Neural crest cell (in vitro differentiated cells): ENCODE data around the gene APMAP. TPM values are rescaled to one million over a fixed set of nuclear protein-coding genes. Genes with fewer than 3 reads are reported as not detected.
A peak's percentile ranks its signal among the peaks of the same experiment; 100 is the strongest.

Experiments
- DNase-seq: peaks from one replicate; pipeline ENCODE4 v3.0.0; 2021; ENCODE audit warnings: low read depth, mixed read lengths, low spot score
- H3K27ac Mint-ChIP-seq: one replicate; pipeline ENCODE4 v1.8.0; 2021; ENCODE audit warnings: mild to moderate bottlenecking, mixed read lengths; ENCODE audit not compliant: unreplicated experiment
- H3K27me3 Mint-ChIP-seq: 2 replicates; pipeline ENCODE4 v1.8.0; 2021; ENCODE audit warnings: low read depth, mild to moderate bottlenecking, mixed read lengths
- H3K36me3 Mint-ChIP-seq: 2 replicates; pipeline ENCODE4 v1.8.0; 2021; ENCODE audit warnings: low read depth, mild to moderate bottlenecking, mixed read lengths
- H3K4me1 Mint-ChIP-seq: 2 replicates; pipeline ENCODE4 v1.8.0; 2021; ENCODE audit warnings: mixed read lengths
- H3K4me3 Mint-ChIP-seq: one replicate; pipeline ENCODE4 v1.8.0; 2021; ENCODE audit warnings: mild to moderate bottlenecking, mixed read lengths
- H3K9me3 Mint-ChIP-seq: 2 replicates; pipeline ENCODE4 v1.8.0; 2021; ENCODE audit warnings: mixed read lengths
- total RNA-seq: library from RNA; stranded (reverse); gene quantifications from 2 replicates; pipeline ENCODE4 v1.2.1, GENCODE V29; 2021
- TF ChIP-seq, protein P1 (sequence below): fragments of 200-600 bp; sonication (generic); conservative IDR thresholded peaks from 2 replicates; pipeline ENCODE4 v1.5.0; 2021; ENCODE audit warnings: antibody characterized with exemption, mild to moderate bottlenecking

The APMAP gene
- total RNA-seq, 1 donor from 2014 or later, result 88.6 TPM

DNA sequence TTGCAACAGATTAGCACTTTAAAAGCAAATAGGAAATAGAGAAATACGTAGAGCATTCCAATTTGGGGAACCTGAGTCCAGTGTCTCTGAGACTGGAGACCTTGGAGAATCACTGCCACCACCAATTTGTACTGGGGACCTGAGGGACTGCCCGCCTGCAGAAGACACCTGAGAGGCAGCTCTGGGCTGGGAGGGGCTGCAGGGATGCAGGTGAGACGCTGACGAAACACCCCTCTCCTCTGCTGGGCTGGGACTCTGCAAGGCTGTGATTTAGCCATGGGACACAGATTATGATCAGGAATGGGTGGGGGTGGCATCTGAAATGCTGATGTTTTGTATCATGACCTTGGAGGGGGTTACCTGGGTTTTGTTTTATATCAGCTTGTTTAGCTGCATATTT is 7.0 kb upstream of the APMAP start:
- Mint-ChIP-seq H3K4me1 (peaks cover 8% of the 10 kb centered on the region), H3K27me3 (peaks cover 29% of the 10 kb centered on the region), H3K27ac (no peak overlapping the region), H3K36me3 (no peaks in the 10 kb centered on the region), H3K9me3 (peaks cover 4% of the 10 kb centered on the region), H3K4me3 (no peak overlapping the region)
- no peak for DNase-seq
- TF ChIP-seq, protein P1, sequence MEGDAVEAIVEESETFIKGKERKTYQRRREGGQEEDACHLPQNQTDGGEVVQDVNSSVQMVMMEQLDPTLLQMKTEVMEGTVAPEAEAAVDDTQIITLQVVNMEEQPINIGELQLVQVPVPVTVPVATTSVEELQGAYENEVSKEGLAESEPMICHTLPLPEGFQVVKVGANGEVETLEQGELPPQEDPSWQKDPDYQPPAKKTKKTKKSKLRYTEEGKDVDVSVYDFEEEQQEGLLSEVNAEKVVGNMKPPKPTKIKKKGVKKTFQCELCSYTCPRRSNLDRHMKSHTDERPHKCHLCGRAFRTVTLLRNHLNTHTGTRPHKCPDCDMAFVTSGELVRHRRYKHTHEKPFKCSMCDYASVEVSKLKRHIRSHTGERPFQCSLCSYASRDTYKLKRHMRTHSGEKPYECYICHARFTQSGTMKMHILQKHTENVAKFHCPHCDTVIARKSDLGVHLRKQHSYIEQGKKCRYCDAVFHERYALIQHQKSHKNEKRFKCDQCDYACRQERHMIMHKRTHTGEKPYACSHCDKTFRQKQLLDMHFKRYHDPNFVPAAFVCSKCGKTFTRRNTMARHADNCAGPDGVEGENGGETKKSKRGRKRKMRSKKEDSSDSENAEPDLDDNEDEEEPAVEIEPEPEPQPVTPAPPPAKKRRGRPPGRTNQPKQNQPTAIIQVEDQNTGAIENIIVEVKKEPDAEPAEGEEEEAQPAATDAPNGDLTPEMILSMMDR, result no peak

DNA sequence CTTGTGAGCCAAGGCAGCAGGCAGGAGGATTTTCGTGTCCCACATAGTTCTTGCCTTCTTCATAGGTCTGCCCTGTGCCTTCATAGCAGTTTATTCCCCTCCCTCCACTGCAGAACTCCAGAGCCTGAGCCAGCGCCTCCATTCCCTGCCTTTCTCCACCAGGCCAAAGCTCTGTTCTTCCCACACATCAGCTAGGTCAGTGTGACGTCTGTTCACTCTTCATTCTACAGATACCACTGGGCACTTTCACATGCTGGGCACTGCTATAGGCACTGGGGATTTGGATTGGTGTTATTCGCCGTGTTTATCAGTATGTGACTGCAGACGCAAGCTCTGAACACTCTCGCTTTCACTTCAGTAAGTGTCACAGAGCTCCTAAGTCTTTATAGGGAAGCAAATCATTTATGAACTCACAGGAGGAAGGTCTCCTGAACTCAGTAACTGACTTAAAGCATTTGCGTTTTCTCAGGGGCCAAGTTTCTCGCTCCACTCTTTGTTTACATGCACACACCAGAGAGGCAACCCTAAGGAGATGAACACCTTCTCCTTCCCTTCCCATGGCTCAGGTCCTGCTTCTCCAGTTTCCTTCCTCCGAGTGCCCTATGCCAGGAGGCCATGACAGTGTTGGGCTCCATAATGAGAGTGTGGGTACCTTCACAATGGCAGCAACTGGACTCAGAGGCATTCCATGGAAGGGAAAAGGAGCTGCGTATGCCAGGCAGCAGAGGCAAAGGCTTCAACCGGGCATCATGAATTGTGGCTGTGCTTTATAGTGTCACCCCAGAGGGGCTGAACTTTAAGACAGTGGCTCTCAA is 6.3 kb upstream of the APMAP start:
- H3K9me3 Mint-ChIP-seq, result peaks cover 4% of the 10 kb centered on the region
- H3K4me1 Mint-ChIP-seq, result peaks cover 12% of the 10 kb centered on the region
- no peak for DNase-seq
- TF ChIP-seq, protein P1, result no peak
- no peaks in the 10 kb centered on the region for H3K36me3 Mint-ChIP-seq
- H3K4me3 Mint-ChIP-seq, result peak overlapping the region; percentile 38
- peaks cover 29% of the 10 kb centered on the region for H3K27me3 Mint-ChIP-seq
- H3K27ac Mint-ChIP-seq, result peak overlapping the region; percentile 46

DNA sequence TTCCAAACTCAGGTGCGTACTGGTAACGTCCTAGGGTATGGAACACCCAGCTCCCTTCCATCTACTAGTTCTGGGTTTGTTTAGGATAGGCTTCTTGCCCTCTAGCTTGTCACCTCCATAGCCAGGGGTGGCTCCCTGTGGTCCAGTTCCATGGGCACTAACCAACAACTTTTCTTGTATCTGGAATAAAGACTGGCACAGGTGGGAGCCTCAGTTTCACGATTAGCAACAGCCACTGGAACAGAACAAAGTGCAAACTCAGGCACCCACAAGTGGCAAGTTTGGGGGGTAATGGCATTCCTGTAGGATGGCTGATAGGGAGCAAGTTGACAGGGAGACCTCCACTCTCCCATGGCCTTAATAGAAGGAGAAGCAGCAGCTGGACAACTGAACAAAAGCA is 5.6 kb upstream of the APMAP start:
- TF ChIP-seq, protein P1, result no peak
- no peak for DNase-seq
- no peak overlapping the region for H3K4me3 Mint-ChIP-seq
- no peaks in the 10 kb centered on the region for H3K36me3 Mint-ChIP-seq
- H3K4me1 Mint-ChIP-seq, result peaks cover 20% of the 10 kb centered on the region
- H3K9me3 Mint-ChIP-seq, result peaks cover 4% of the 10 kb centered on the region
- peaks cover 29% of the 10 kb centered on the region for H3K27me3 Mint-ChIP-seq
- H3K27ac Mint-ChIP-seq, result no peak overlapping the region

DNA sequence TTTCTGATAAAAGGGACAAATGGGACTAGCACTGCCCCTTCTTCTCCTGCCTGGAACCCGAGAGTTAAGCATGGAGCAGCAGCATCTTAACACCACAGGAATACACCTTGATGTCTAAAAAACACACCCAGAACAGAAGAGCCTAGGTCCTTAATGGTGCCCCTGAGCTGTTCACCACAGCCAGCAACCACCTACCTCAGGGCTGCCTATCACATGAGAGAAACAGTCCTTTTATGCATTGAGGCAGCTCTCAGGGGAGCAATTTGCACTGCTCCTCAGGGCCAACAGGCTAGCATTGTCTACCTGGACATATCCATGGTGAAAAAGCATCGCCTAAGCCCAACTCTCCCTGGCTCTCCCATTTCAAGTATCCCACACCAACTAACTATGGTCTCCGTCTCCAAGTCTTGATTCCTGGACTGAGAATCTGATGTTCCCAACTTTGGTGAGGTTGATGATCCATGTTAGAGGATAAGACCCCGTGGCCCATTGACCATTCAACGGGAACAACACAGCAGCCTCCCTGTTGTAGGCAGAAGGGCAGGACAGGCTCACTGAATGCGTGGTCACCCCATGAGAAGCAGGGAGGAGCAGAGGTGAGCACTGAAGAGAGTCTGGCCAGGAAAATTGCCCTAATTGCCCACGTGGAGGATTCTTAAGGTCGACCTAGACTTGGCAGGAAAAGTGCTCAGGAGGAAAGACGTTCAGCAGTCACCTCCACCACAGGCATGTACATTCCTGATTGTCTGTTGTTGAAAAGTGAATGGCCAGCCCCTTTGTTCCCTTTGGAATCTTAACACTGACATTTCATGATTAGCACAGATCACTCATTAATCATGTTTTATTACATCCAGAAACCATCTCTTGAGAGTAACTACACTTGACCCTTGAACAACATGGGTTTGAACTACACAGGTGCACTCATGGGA is 4.2 kb upstream of the APMAP start:
- DNase-seq, result no peak
- TF ChIP-seq, protein P1, result no peak
- Mint-ChIP-seq H3K9me3 (no peaks in the 10 kb centered on the region), H3K4me1 (peaks cover 27% of the 10 kb centered on the region), H3K36me3 (no peaks in the 10 kb centered on the region), H3K27me3 (peaks cover 29% of the 10 kb centered on the region), H3K27ac (peak overlapping the region; percentile 28), H3K4me3 (no peak overlapping the region)

DNA sequence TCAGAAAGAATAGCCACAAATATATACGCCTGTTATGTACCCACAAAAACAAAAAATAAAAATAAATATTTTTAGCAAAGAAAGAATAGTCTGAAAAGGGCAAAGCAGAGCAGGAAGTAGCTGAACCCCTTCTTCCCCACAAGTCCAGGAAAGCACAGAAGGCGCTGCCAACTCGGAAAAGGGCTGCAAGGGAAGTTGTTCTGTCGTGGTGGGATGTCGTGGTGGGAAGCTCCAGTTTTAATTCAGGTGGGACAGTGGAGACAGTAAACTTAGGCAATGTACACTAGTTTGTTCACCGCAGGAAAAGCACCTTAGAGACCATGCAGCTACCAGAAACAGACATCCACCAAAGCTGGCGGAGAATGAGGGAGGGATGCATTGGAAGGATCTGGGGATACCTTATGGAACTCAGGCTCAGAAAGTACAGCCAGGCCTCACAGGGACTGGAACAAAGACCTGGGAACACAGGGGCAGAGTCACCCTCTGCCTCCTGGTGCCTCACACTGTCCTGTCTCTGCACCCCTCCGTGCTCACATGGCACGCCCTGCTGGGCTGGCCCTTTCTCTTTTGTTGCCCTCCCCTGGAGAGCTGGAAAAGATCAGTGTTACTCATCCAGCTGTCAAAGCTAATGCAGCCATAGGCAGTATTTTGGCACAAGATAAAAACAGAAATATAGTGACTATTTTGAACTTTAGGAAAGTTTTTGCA is 3.3 kb upstream of the APMAP start:
- no peak for DNase-seq
- Mint-ChIP-seq H3K27ac (no peak overlapping the region), H3K4me3 (no peak overlapping the region), H3K27me3 (peaks cover 29% of the 10 kb centered on the region), H3K36me3 (no peaks in the 10 kb centered on the region), H3K9me3 (no peaks in the 10 kb centered on the region), H3K4me1 (peaks cover 36% of the 10 kb centered on the region)
- TF ChIP-seq, protein P1, result no peak
